Heart left ventricle (tissue), 13 donors: ENCODE data around the gene TSC22D3.

Source experiments
- CTCF ChIP-seq, 12 donors: fragments of 200-600 bp; sonication (generic) in 4 of 12; IDR thresholded peaks; one replicate each; pipeline versions ENCODE4 v1.5.0 to v1.8.0; 2018 to 2022; ENCODE audit warnings: antibody characterized with exemption in 12 of 12, mild to moderate bottlenecking in 5 of 12
- POLR2A ChIP-seq, 2 donors: fragments of 450-650 bp; IDR thresholded peaks; one replicate each; pipeline ENCODE4 v1.6.1; 2017; ENCODE audit warnings: antibody characterized with exemption in 2 of 2, mild to moderate bottlenecking in 2 of 2, moderate library complexity in 2 of 2
- donor health status: ischemic (EF 13 %, LVEDD 7.1; RV severe dilation, severe dysfunction).
- donor health status: DM: no; HTN: yes; CAD: no.
- donor health status: DM: no; HTN: no; CAD: no.
- donor health status: ischemic (EF 25% LVEDD 6.9; RV normal size, moderate dysfunction).
- donor health status: ischemic (EF 25% LVEDD 5.7; RV mildly dilated, moderate dysfunction).
- donor health status: ischemic (EF 35%, LVEDD 5.7; RV mildly dilated, moderate dysfunction).
- donor health status: nonischemic (EF 11% LVEDD 7.7; RV severe dilation, severe dysfunction).
- donor health status: DM: yes; HTN: yes; CAD: no.
- donor health status: PGD.
- donor health status: ischemic (EF 29% LVEDD 5.4; RV normal size, mild dysfunction).
- donor health status: nonischemic (EF 23%, LVEDD 6.1; RV moderate dilation, normal function).

GRCh38 chrX:107701493-107702121 is 74.0 kb downstream of the TSC22D3 start:
- TF ChIP-seq POLR2A (IDR thresholded peaks at IDR 0.05) (no peak), CTCF (IDR thresholded peaks at IDR 0.05) (no peak)
